ENCODE data around the gene ATP1A3. TPM values are rescaled to one million over a fixed set of nuclear protein-coding genes. Genes with fewer than 3 reads are reported as not detected.

The ATP1A3 gene
- total and polyA plus RNA-seq, 2 donors (not counting 1 experiment from before 2014, with no cell fraction given): 1.2 to 3.8 TPM

GRCh38 chr19:41926763-41927496 is 67.1 kb downstream of the ATP1A3 start:
- no peak overlapping the region for H3K9ac ChIP-seq (ENCODE audit: low read length)
- no peak overlapping the region for H3K4me3 Mint-ChIP-seq
- peaks cover 16% of the 10 kb centered on the region for H3K27me3 Mint-ChIP-seq
- no peak overlapping the region for H3K4me3 ChIP-seq (ENCODE audit: control extremely low read depth in 1 of 5, extremely low read depth in 1 of 5, insufficient read depth in 1 of 5, low read depth in 2 of 5, low read length in 4 of 5)
- no peaks in the 10 kb centered on the region for H3K9me3 Mint-ChIP-seq (ENCODE audit: insufficient read depth)
- ChIA-PET POLR2A (interaction anchor here (0.5 to 1.3 kb wide), 2 partner anchors 43 to 1492 kb away, joined by 4 read pairs; no protein-coding TSS in a partner anchor), CTCF (no interaction called here)
- intact Hi-C loops (cut with micrococcal nuclease): no loop called here
- H3K4me1 Mint-ChIP-seq: peaks cover 37% of the 10 kb centered on the region
- peaks cover 0 to 6% (median 0%) of the 10 kb centered on the region in 3 donors for H3K9me3 ChIP-seq (ENCODE audit: control extremely low read depth in 1 of 3, control insufficient read depth in 2 of 3, insufficient read depth in 1 of 3, low read length in 2 of 3)
- TF ChIP-seq EZH2 (IDR thresholded peaks at IDR 0.05; ENCODE audit: borderline replicate concordance, insufficient read depth, low read depth, low read length, poor library complexity, severe bottlenecking) (no peak), CTCF (IDR thresholded peaks at IDR 0.05) (no peak)
- peaks cover 66 to 73% of the 10 kb centered on the region in 2 donors for H3K4me1 ChIP-seq (ENCODE audit: control insufficient read depth in 2 of 2, insufficient read depth in 2 of 2, low read length in 2 of 2)
- H3K4me2 ChIP-seq (replicated peaks; ENCODE audit: low read depth, low read length, poor library complexity, severe bottlenecking): peak overlapping the region; percentile 94
- peaks cover 0 to 46% (median 14%) of the 10 kb centered on the region in 4 experiments for H3K27me3 ChIP-seq (replicated peaks in 1 of 4; ENCODE audit: control extremely low read depth in 1 of 4, control insufficient read depth in 3 of 4, insufficient read depth in 4 of 4, low read length in 3 of 4)
- 60% methylated on average over 16 of the region's 16 CpGs for WGBS (ENCODE audit: insufficient coverage)
- H3K36me3 ChIP-seq (replicated peaks in 1 of 2; ENCODE audit: control extremely low read depth in 1 of 2, control insufficient read depth in 1 of 2, extremely low read depth in 1 of 2, insufficient read depth in 2 of 2, low read length in 1 of 2): no peaks in the 10 kb centered on the region
- DNase-seq (no peak), ATAC-seq (ENCODE audit: low read depth) (no peak)
- no peak overlapping the region for H2AFZ ChIP-seq (ENCODE audit: insufficient read depth, low read depth, low read length, poor library complexity, severe bottlenecking)
- no peak overlapping the region for H3K27ac Mint-ChIP-seq
- H4K20me1 ChIP-seq (ENCODE audit: control insufficient read depth, insufficient read depth, low read length, poor library complexity, severe bottlenecking): no peaks in the 10 kb centered on the region
- H3K79me2 ChIP-seq (ENCODE audit: control insufficient read depth, insufficient read depth, low read length): peaks cover 10% of the 10 kb centered on the region
- H3K27ac ChIP-seq (ENCODE audit: low read length in 2 of 2): no peak overlapping the region

All from B cell (primary cell).